Measurements from ENCODE around the gene UNC93B1.

The UNC93B1 gene

DNA sequence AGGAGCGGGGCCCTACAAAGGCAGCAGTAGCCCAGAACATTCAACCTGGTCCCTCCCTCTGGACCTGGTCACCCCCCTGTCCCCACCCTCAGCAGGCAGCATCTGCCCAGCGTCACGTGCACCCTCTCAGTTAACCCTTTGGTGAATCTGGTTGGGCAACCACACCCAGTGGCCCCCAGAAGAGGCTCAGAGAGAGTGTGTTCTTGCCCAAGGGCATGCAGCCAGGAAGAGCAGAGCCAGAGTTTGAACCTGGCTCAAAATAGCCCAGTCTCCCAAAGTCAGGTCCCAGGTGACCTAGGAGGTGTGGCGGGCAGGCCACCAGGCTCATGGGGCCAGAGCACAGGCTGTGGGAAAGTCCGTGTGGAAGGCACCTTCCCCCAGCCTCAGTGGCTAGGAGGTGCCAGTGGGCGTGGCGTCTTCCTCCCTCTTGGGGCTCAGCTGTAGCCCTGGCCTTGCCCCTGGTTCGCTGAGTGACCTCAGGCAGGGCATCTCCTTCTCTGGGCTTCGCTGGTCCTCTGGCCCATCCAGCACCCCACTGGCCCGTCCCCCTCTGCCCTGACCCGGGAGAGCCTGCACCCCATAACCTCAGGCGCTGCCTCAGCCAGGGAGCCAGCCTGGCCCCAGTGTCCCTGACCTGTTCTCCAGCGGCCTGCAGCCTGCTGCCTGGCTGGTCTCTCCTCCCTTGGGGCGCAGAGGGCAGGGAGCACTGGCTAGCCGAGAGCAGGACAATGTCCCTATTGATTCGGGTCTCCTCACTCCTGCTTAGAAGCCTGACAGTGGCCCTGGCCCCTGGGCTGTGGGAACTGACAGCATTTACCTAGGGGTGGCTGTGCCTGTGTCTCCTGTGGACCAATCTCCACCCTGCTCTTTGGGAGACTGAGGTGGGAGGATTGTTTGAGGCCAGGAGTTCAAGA is 13.3 kb upstream of the UNC93B1 start:
- H3K36me3 ChIP-seq (ENCODE audit: control insufficient read depth, insufficient read depth, low read length) = no peaks in the 10 kb centered on the region
- H3K4me3 ChIP-seq (replicated peaks; ENCODE audit: low read depth, low read length) = no peak overlapping the region
- no peak for DNase-seq (ENCODE audit: extremely low read depth, insufficient read length)
- TF ChIP-seq, protein P1, sequence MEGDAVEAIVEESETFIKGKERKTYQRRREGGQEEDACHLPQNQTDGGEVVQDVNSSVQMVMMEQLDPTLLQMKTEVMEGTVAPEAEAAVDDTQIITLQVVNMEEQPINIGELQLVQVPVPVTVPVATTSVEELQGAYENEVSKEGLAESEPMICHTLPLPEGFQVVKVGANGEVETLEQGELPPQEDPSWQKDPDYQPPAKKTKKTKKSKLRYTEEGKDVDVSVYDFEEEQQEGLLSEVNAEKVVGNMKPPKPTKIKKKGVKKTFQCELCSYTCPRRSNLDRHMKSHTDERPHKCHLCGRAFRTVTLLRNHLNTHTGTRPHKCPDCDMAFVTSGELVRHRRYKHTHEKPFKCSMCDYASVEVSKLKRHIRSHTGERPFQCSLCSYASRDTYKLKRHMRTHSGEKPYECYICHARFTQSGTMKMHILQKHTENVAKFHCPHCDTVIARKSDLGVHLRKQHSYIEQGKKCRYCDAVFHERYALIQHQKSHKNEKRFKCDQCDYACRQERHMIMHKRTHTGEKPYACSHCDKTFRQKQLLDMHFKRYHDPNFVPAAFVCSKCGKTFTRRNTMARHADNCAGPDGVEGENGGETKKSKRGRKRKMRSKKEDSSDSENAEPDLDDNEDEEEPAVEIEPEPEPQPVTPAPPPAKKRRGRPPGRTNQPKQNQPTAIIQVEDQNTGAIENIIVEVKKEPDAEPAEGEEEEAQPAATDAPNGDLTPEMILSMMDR (IDR thresholded peaks at IDR 0.05; ENCODE audit: insufficient read depth, low read length, poor library complexity, severe bottlenecking) = no peak
- no peaks in the 10 kb centered on the region for H3K27me3 ChIP-seq (replicated peaks; ENCODE audit: control insufficient read depth, insufficient read depth, low read length)

GRCh38 chr11:68016161-68016903 is 12.4 kb upstream of the UNC93B1 start:
- DNase-seq (ENCODE audit: extremely low read depth, insufficient read length) = no peak
- H3K4me3 ChIP-seq (replicated peaks; ENCODE audit: low read depth, low read length) = no peak overlapping the region
- H3K36me3 ChIP-seq (ENCODE audit: control insufficient read depth, insufficient read depth, low read length) = no peaks in the 10 kb centered on the region
- H3K27me3 ChIP-seq (replicated peaks; ENCODE audit: control insufficient read depth, insufficient read depth, low read length) = no peaks in the 10 kb centered on the region
- TF ChIP-seq, protein P1 (IDR thresholded peaks at IDR 0.05; ENCODE audit: insufficient read depth, low read length, poor library complexity, severe bottlenecking) = no peak

GRCh38 chr11:68015467-68015866 is 11.6 kb upstream of the UNC93B1 start:
- no peak for DNase-seq (ENCODE audit: extremely low read depth, insufficient read length)
- TF ChIP-seq, protein P1 (IDR thresholded peaks at IDR 0.05; ENCODE audit: insufficient read depth, low read length, poor library complexity, severe bottlenecking) = no peak

DNA sequence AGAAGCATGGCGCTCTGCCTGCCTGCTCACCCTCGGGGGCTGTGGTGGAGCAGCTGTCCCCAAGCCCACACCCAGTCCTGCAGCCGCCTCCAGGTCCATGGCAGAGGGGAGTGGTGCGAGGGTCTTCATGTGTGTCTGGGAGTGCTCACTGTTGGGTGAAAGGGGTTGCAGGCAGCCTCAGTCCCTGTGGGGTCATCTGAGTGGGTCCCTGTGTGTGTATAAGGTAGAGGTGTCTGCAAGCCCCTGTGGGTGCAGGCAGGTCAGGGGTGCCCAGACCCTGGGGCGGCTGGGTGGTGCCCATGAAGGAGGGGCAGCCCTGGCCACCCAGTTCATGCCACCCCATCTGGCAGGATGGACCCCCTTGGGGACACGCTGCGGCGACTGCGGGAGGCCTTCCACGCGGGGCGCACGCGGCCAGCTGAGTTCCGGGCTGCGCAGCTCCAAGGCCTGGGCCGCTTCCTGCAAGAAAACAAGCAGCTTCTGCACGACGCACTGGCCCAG is 11.1 kb upstream of the UNC93B1 start:
- no peaks in the 10 kb centered on the region for H3K27me3 ChIP-seq (replicated peaks; ENCODE audit: control insufficient read depth, insufficient read depth, low read length)
- TF ChIP-seq, protein P1 (IDR thresholded peaks at IDR 0.05; ENCODE audit: insufficient read depth, low read length, poor library complexity, severe bottlenecking) = no peak
- no peak for DNase-seq (ENCODE audit: extremely low read depth, insufficient read length)
- H3K4me3 ChIP-seq (replicated peaks; ENCODE audit: low read depth, low read length) = no peak overlapping the region
- no peaks in the 10 kb centered on the region for H3K36me3 ChIP-seq (ENCODE audit: control insufficient read depth, insufficient read depth, low read length)

More at GRCh38 chr11:68015467-68015866, 11.6 kb upstream of the UNC93B1 start:
- Histone ChIP-seq H3K36me3 (ENCODE audit: control insufficient read depth, insufficient read depth, low read length) (no peaks in the 10 kb centered on the region), H3K4me3 (replicated peaks; ENCODE audit: low read depth, low read length) (no peak overlapping the region), H3K27me3 (replicated peaks; ENCODE audit: control insufficient read depth, insufficient read depth, low read length) (no peaks in the 10 kb centered on the region)

DNA sequence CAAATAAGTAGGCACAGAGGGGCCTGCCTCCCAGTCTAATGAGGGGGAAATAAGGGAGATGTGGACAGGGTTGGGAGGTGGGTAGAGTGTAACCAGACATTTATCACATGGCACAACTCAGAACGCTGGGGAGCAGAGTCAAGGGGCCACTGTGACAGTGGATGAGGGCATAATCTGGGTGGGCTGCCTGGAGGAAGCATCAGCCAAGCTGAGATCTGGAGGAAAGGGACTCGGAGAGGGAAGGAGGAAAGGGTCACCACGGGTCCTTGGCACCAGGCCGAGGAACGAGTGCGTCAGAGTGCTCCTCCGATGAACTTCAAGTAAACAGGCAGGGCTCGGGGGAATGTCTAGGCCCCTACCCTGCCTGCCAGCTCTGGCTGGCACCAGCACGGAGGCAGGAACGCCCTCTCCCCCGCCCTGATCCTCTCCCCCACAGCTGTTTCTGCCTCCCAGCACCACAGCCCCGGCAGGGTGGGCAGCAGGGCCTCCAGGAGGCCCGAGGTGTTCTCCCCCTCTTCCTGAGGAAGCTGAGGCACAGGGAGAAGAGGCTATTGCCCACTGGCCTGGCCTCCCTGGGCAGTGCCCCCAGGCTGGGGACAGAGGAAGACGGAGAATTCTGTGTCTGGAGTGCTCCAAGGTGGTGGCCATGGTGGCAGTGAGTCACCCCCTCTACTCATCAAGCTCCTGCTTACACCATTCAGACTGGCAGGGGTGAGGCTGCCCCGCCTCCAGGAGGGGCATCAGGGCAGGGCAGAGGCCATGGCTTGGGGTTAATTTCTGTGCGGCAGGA is 10.5 kb upstream of the UNC93B1 start:
- Histone ChIP-seq H3K4me3 (replicated peaks; ENCODE audit: low read depth, low read length) (no peak overlapping the region), H3K27me3 (replicated peaks; ENCODE audit: control insufficient read depth, insufficient read depth, low read length) (no peaks in the 10 kb centered on the region), H3K36me3 (ENCODE audit: control insufficient read depth, insufficient read depth, low read length) (no peaks in the 10 kb centered on the region)
- DNase-seq (ENCODE audit: extremely low read depth, insufficient read length) = no peak
- TF ChIP-seq, protein P1 (IDR thresholded peaks at IDR 0.05; ENCODE audit: insufficient read depth, low read length, poor library complexity, severe bottlenecking) = no peak

Data from GM06990 (cell line).